ENCODE results near the gene RASSF1. TPM values are rescaled to one million over a fixed set of nuclear protein-coding genes. Genes with fewer than 3 reads are reported as not detected.

The RASSF1 gene
- total and polyA plus RNA-seq, 2 donors (not counting 3 experiments of a cell fraction or from before 2014, with no cell fraction given) = 31.9 to 59.7 TPM

- Histone ChIP-seq H3K27ac (ENCODE audit: insufficient read depth, low read depth, low read length) (no peak overlapping the region), H3K36me3 (ENCODE audit: control insufficient read depth in 2 of 2, extremely low read depth in 1 of 2, insufficient read depth in 2 of 2, low read length in 2 of 2) (no peaks in the 10 kb centered on the region), H3K4me3 (replicated peaks in 1 of 3; ENCODE audit: insufficient read depth in 1 of 3, low read depth in 1 of 3, low read length in 3 of 3) (no peak overlapping the region), H3K9me3 (replicated peaks; ENCODE audit: control insufficient read depth, insufficient read depth, low read length) (no peaks in the 10 kb centered on the region), H3K9ac (replicated peaks; ENCODE audit: extremely low read depth, insufficient read depth, low read length) (no peak overlapping the region), H2AFZ (ENCODE audit: low read depth, low read length) (no peak overlapping the region), H3K4me1 (ENCODE audit: control insufficient read depth, extremely low read depth, insufficient read depth, low read length) (peaks cover 19% of the 10 kb centered on the region), H3K4me2 (ENCODE audit: insufficient read depth, low read length) (no peak overlapping the region), H3K9me1 (replicated peaks; ENCODE audit: control insufficient read depth, extremely low read depth, insufficient read depth, low read length) (no peaks in the 10 kb centered on the region), H3K79me2 (ENCODE audit: control insufficient read depth, insufficient read depth, low read length) (peaks cover 6% of the 10 kb centered on the region), H3K27me3 (ENCODE audit: control insufficient read depth in 2 of 2, insufficient read depth in 2 of 2, low read length in 2 of 2) (no peaks in the 10 kb centered on the region), H4K20me1 (replicated peaks; ENCODE audit: control insufficient read depth, extremely low read depth, insufficient read depth, low read length) (no peaks in the 10 kb centered on the region)
- TF ChIP-seq FOS (IDR thresholded peaks at IDR 0.05; ENCODE audit: borderline replicate concordance, insufficient read depth, low read length) (no peak), GATA2 (IDR thresholded peaks at IDR 0.05; ENCODE audit: insufficient read depth, insufficient read length, low read depth, low read length) (no peak), CTCF (IDR thresholded peaks at IDR 0.05; ENCODE audit: extremely low read depth in 1 of 2, insufficient read depth in 1 of 2, low read depth in 1 of 2, low read length in 2 of 2) (no peak), POLR2AphosphoS5 (IDR thresholded peaks at IDR 0.05; ENCODE audit: insufficient read depth, low read depth, low read length) (no peak), MYC (IDR thresholded peaks at IDR 0.05; ENCODE audit: low read depth, low read length) (no peak), MAX (IDR thresholded peaks at IDR 0.05; ENCODE audit: insufficient read depth, insufficient read length) (no peak), POLR2A (IDR thresholded peaks at IDR 0.05; ENCODE audit: low read depth, low read length) (no peak), JUN (IDR thresholded peaks at IDR 0.05; ENCODE audit: borderline replicate concordance, insufficient read depth, insufficient read length, low read depth) (no peak), EZH2 (IDR thresholded peaks at IDR 0.05; ENCODE audit: borderline replicate concordance, low read depth, low read length, severe bottlenecking) (no peak)
- dilution Hi-C loops (cut with MboI; ENCODE audit: extremely low pct_ligation_motif_present, low sequenced_read_pairs) (no loop called here), intact Hi-C loops (cut with micrococcal nuclease) (no loop called here)
- DNase-seq (ENCODE audit: low read depth, low spot score) = no peak
- no peak for FAIRE-seq
- no TSS peak for BruUV-seq (replicated peaks)
- CTCF ChIA-PET = interaction anchor here (1.1 to 2.4 kb wide), 3 partner anchors 18 to 201 kb away, joined by 3 to 6 read pairs (median 5); partner anchors contain the start of gene HYAL2
- POLR2A ChIA-PET = no interaction called here
Measured at GRCh38 chr3:50341537-50341936, 901 bp upstream of the RASSF1 start.

Measured in endothelial cell of umbilical vein (primary cell).